Peyer's patch (tissue), 4 donors: ENCODE measurements around the gene PCDH1.

Experiments
- CTCF ChIP-seq, 6 experiments: fragments of 450-650 bp in 4 of 6; fragments of 200-600 bp in 2 of 6; sonication (generic) in 1 of 6; IDR thresholded peaks; one replicate each; pipeline ENCODE4 v1.5.1; 2017 to 2019; ENCODE audit warnings: antibody characterized with exemption in 6 of 6, mild to moderate bottlenecking in 3 of 6, moderate library complexity in 1 of 6
- POLR2A ChIP-seq, 2 donors: fragments of 450-650 bp; IDR thresholded peaks; one replicate each; pipeline ENCODE4 v1.5.1; 2017; ENCODE audit warnings: antibody characterized with exemption in 2 of 2, mild to moderate bottlenecking in 2 of 2, moderate library complexity in 2 of 2

- no peak for TF ChIP-seq CTCF (IDR thresholded peaks at IDR 0.05)
- no peak for TF ChIP-seq POLR2A (IDR thresholded peaks at IDR 0.05)
These were observed 3.7 kb upstream of the PCDH1 start for GRCh38 chr5:141881886-141882285.
